GM12872 (cell line): ENCODE results near the gene DARS1.

Experiments
- CTCF ChIP-seq: IDR thresholded peaks from 3 replicates; pipeline ENCODE4 v1.5.1; 2011; ENCODE audit warnings: low read depth, mild to moderate bottlenecking, low read length, moderate library complexity; ENCODE audit not compliant: insufficient read depth

Gene DARS1

GRCh38 chr2:135875491-135876065, 109.8 kb downstream of the DARS1 start:
- no peak for TF ChIP-seq CTCF

- no peak for TF ChIP-seq CTCF
Observed at GRCh38 chr2:135874777-135875365, 110.6 kb downstream of the DARS1 start.

- TF ChIP-seq CTCF: no peak
Observed at GRCh38 chr2:135870571-135870970, 114.9 kb downstream of the DARS1 start.

- TF ChIP-seq CTCF: no peak
Observed at GRCh38 chr2:135863233-135863632, 122.2 kb downstream of the DARS1 start.

- TF ChIP-seq CTCF: no peak
Observed at GRCh38 chr2:135862718-135863117, 122.7 kb downstream of the DARS1 start.
